NCI-H2029 (cell line): ENCODE data around the gene CHAC1.

ENCODE experiments used
- DNase-seq: peaks from one replicate; lab custom pipeline; 2025; lab: John Stamatoyannopoulos, UW

CHAC1 gene

GRCh38 chr15:40952901-40953712, at the start of gene CHAC1:
CHAC1 (plus strand) TSS chr15:40953471; CDS start chr15:40953584, 113 bp downstream.
- peak; percentile 73 for DNase-seq

GRCh38 chr15:40904552-40905201, 48.6 kb upstream of the CHAC1 start:
- no peak for DNase-seq

GRCh38 chr15:40906091-40906990, 46.9 kb upstream of the CHAC1 start:
- peak; percentile 82 for DNase-seq

- peak; percentile 62 for DNase-seq
Observed at GRCh38 chr15:40906991-40907802, 46.1 kb upstream of the CHAC1 start.

- DNase-seq, result no peak
Observed at GRCh38 chr15:40908095-40908494, 45.2 kb upstream of the CHAC1 start.

GRCh38 chr15:40909662-40910630, 43.3 kb upstream of the CHAC1 start:
- DNase-seq, result no peak

- DNase-seq, result peak; percentile 19
Observed at GRCh38 chr15:40911141-40911540, 42.1 kb upstream of the CHAC1 start.

GRCh38 chr15:40911693-40912092, 41.6 kb upstream of the CHAC1 start:
- no peak for DNase-seq

GRCh38 chr15:40912478-40912877, 40.8 kb upstream of the CHAC1 start:
- no peak for DNase-seq

- no peak for DNase-seq
Observed at GRCh38 chr15:40914013-40914412, 39.3 kb upstream of the CHAC1 start.

- no peak for DNase-seq
Observed at GRCh38 chr15:40914486-40914885, 38.8 kb upstream of the CHAC1 start.

- DNase-seq, result no peak
Observed at GRCh38 chr15:40915116-40915661, 38.1 kb upstream of the CHAC1 start.

GRCh38 chr15:40915679-40916078, 37.6 kb upstream of the CHAC1 start:
- no peak for DNase-seq

GRCh38 chr15:40917585-40917984, 35.7 kb upstream of the CHAC1 start:
- no peak for DNase-seq

- DNase-seq, result peak; percentile 54
Observed at GRCh38 chr15:40918146-40918798, 35.0 kb upstream of the CHAC1 start.

GRCh38 chr15:40918799-40919392, 34.4 kb upstream of the CHAC1 start:
- DNase-seq, result no peak

- DNase-seq, result no peak
Observed at GRCh38 chr15:40921949-40922607, 31.2 kb upstream of the CHAC1 start.

GRCh38 chr15:40922608-40923005, 30.7 kb upstream of the CHAC1 start:
- DNase-seq, result no peak

- DNase-seq, result no peak
Observed at GRCh38 chr15:40923551-40923950, 29.7 kb upstream of the CHAC1 start.
